SKM-1 treated with dmso at 0.1 percent for 144 hours (cell line): Measurements from ENCODE around the gene DIAPH2.

Source experiments
- DNase-seq: peaks from one replicate; lab custom pipeline; 2025; ENCODE audit not compliant: unreplicated experiment; lab: John Stamatoyannopoulos, UW

The DIAPH2 gene

GRCh38 chrX:97158269-97158668, 473.6 kb downstream of the DIAPH2 start:
- DNase-seq, result no peak

GRCh38 chrX:97159916-97160800, 475.5 kb downstream of the DIAPH2 start:
- no peak for DNase-seq

- DNase-seq, result no peak
Observed at GRCh38 chrX:97167333-97167732, 482.7 kb downstream of the DIAPH2 start.

GRCh38 chrX:97168646-97169045, 484.0 kb downstream of the DIAPH2 start:
- DNase-seq, result no peak

DNA sequence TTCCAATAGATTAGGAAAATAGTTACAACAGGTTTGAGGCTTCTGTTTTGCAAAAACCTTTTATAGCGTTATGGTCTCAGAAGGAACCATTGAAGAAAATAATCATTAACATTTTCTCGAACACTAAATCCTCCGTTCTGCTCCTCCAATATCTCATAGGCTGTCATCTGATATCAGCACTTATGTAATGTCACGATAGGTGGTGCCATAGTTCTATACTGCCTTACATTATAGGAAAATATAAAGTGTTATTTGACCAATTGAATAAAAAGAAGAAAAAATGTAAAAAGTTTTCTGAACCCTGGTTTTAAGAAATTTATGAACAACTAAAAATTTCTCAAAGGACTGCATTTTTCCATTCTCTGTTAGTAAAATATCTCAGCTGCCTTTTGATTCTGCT, 490.5 kb downstream of the DIAPH2 start:
- no peak for DNase-seq

GRCh38 chrX:97189668-97190067, 505.0 kb downstream of the DIAPH2 start:
- no peak for DNase-seq

GRCh38 chrX:97199501-97199900, 514.9 kb downstream of the DIAPH2 start:
- no peak for DNase-seq

DNA sequence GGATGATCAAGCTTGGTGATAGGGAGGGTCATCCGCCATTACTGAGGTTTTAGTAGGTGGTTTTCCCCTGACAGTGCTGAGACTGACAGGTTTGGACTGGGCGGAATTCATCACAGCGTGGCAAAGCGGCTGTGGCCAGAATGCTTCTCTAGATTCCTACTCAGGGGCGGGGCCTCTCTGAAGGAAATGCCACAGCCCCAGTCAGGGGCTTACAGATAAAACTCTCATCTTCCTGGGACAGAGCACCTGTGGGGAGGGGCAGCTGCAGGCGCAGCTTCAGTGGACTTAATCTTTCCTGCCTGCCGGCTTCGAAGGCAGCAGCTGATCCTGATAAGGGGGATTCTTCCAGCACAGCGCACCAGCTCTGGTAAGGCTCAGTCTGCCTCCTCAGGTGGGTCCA, 515.8 kb downstream of the DIAPH2 start:
- DNase-seq, result no peak

- DNase-seq, result no peak
Observed at GRCh38 chrX:97210501-97210900, 525.9 kb downstream of the DIAPH2 start.

- no peak for DNase-seq
Observed at GRCh38 chrX:97211070-97211469, 526.4 kb downstream of the DIAPH2 start.

GRCh38 chrX:97215186-97215585, 530.5 kb downstream of the DIAPH2 start:
- DNase-seq, result no peak

DNA sequence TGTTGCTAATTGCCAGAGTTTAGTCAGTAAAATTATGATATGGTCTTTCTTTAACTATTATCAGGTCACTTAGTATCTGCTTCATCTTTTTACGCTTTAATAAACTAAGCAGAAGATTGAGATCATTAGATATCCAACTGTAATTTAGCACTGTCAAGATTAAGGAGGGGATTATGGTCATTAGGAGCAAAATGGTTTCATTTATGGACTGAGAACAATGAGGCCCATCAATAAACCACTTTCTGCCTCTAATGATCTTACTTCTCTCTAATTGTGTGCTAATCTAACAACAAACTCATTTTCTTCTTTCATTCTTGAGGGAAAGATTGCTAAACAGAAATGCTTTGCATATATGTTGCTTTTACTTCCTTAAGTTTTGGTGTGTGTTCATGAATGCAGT, 539.5 kb downstream of the DIAPH2 start:
- DNase-seq, result no peak

DNA sequence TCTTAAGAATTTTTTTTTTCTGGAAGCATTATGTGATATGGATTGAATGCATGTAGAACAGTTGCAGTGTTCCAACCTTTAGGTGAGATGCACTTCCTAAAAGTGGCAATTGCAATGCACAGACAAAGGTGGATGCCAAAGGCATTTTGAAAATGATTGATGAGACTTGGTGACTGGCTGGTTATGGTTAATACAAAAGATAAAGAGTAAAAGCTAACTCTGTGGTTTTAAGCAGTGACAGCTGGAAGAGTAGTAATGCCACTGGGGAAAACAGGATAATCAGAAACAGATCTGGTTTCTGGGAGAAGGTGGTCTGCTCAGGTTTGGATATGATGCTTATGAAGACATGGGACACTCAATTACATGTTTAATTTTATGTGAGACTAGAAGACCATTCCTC, 544.7 kb downstream of the DIAPH2 start:
- no peak for DNase-seq

- DNase-seq, result no peak
Observed at GRCh38 chrX:97230948-97231347, 546.3 kb downstream of the DIAPH2 start.

DNA sequence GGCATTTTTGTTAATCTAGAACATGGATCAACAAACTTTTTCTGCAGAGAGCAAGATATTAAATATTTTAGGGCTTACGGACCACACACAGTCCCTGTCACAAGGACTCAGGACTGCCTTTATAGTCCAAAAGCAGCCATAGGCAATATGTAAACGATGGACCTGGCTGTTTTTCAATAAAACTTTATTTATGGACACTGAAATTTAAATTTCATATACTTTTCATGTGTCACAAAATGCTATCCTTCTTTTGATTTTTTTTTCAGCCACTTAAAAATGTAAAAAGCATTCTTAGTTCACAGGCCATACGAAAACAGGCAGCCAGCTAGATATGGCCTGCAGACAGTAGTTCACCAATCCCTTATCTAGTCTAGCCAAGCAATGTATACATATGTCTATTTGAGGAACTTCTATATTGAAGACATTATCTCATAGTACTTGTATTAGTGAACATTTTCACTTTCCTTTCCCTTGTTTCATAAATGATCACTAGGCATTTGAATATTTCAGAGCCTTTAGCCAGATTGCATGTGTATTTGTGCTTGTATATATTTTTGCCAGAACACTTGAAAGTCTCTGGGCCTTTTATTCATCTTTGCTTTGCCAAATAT, 549.9 kb downstream of the DIAPH2 start:
- no peak for DNase-seq

- DNase-seq, result no peak
Observed at GRCh38 chrX:97238632-97239031, 554.0 kb downstream of the DIAPH2 start.

DNA sequence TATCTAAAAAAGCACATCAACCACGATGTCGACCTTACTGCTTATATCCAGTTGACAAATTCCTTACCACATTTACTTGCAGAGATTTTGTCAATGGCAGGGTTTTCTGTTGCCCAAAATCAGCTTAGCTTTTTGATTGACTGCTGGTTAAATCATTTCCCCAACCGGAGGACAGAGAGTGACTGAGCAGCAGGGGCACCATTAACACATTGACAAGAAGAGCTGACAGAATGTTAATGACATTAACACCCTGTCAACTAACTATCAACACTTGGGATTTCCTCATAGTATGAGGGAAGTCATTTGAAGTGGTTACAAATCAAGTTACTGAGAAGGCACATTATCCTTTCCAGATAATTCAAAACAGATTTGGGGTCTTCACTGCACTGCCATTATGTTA, 567.5 kb downstream of the DIAPH2 start:
- DNase-seq, result no peak

DNA sequence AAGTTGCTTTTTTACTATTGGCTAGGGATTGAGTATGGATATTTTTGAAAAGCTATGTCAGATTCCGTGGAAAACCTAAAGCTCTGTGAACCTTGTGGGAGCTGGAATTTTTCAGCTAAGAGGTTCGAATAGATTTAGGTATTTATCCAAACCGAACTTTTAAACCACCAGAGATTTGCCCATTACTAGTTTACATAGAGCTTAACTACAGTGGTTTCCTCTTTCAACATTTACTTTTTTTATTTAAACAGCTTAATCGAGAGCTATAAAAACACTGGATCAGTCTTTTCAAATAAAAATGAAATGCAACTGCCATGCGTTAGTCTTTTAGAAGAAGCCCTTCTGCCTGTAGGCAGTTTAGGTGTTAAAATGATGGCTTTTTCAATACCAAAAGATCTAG, 576.0 kb downstream of the DIAPH2 start:
- no peak for DNase-seq

DNA sequence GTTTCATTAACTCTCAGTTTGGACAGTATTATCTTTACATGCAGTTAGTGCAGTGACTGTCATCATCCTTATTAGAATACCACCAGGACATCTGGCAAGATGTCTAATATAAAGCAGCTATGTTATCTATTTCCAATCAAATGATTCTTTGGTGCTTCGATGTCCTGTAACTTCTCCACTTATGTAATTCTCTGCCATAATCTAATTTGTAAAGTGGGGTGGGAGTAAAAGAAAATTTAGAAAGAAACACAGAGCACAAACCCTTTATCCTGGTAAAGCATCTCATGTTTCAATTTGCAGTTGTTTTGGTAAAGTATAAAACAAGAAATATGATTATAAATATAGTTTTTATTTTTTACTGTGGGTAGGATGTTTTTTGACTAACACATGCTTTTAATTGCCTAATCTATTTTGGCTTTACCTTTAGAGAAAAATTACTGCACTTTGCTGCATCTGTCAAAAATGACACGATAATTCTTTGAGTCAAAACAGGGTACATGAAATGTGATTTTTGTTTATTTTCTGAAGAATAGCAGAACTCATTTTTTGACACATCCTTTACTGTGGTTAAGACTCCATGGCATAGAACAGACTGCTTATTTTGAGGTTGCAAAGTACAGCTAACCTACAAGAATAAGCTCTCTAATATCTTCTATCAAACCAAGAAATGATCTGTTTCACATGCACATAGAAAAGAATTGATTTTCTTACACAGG, 581.9 kb downstream of the DIAPH2 start:
- DNase-seq, result no peak

DNA sequence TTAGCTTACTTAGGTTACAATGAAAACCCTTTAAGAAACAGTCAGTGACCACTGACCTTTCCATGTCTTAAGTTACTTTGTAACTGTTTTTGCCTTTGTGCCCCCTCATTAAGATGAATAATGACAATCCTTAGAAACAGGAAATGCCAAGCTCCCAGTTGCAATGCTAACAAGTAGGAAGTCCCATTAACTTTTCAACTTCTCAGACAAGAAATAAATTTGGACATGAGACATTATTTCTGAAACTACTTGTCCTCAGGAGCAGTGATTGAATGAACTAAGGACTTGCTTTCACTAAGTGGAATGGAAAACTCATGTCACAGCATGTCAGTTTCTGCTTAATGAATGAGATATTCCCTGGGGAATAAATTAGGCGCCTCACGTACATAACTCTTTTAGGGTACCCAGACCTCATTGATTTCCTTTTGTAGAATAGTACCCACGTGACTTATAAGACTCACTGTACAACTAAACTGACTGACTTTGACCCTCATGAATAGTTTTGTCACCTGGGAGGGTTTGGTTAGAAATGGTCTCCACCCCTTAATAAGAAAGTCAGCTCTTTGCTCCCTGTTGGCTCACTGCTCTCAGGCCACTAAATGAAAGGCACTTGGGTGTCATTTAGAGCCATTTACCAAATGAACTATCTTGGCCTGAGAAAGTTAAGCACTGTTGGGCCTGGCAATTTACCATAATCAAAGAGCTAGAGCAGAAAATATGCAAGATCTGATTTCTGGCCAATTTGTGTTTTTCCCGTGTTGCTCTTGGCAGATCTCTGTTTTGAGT, 582.9 kb downstream of the DIAPH2 start:
- DNase-seq, result no peak

DNA sequence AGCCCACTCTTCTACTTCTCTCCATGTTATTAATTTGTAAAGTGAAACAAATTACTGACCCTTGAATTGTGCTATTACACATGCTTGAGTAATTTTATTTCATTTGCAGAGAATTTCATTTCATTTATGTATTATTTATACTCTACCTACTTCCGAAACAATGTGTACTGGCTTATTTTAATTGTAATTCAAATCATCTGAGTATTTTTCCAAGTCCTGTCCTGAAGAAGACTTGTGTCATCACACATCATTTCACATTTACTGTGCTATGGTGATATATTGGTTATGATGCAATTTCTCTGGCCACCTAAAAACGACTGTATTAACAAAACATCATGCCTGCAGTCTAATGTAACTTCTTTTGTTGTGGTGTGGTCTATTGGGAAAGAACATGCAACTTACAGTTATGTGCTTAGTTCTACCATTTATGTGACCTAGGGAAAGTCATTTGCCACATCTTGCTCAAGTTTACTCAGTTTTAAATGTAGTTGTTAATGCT, 583.6 kb downstream of the DIAPH2 start:
- no peak for DNase-seq
